G401.6 (cell line): Measurements from ENCODE around the gene RAB29.
"Not testable (repeated sequence)": the region's sequence is repeated elsewhere in the genome, so short reads cannot be mapped to it uniquely, and the experiment has no call there.

Experiments used
- FAIRE-seq: peaks from 2 replicates; lab custom pipeline; 2012; peaks lifted over from hg19 to GRCh38; lab: Jason Lieb, UNC

RAB29 gene

GRCh38 chr1:205775015-205775716 is at the start of gene RAB29:
RAB29 (minus strand) TSS chr1:205775482; CDS start chr1:205774956, 526 bp downstream.
- peak; percentile 88 for FAIRE-seq

GRCh38 chr1:205824180-205824579 is 48.9 kb upstream of the RAB29 start:
- no peak for FAIRE-seq

GRCh38 chr1:205823260-205823659 is 48.0 kb upstream of the RAB29 start:
- FAIRE-seq, result not testable (repeated sequence)

- FAIRE-seq, result no peak
These were observed 47.1 kb upstream of the RAB29 start for GRCh38 chr1:205822397-205822796.

- FAIRE-seq, result no peak
These were observed 42.7 kb upstream of the RAB29 start for GRCh38 chr1:205817988-205818387.

GRCh38 chr1:205817364-205817763 is 42.1 kb upstream of the RAB29 start:
- no peak for FAIRE-seq

GRCh38 chr1:205813755-205814058 is 38.4 kb upstream of the RAB29 start:
- no peak for FAIRE-seq

GRCh38 chr1:205812878-205813754 is 37.8 kb upstream of the RAB29 start, which contains the start of gene SLC41A1:
SLC41A1 (minus strand) TSS chr1:205813198; CDS start chr1:205810441, 2,757 bp downstream.
- peak; percentile 87 for FAIRE-seq

- no peak for FAIRE-seq
These were observed 37.1 kb upstream of the RAB29 start for GRCh38 chr1:205812271-205812877.

- no peak for FAIRE-seq
These were observed 36.4 kb upstream of the RAB29 start for GRCh38 chr1:205811660-205812059.

- FAIRE-seq, result no peak
These were observed 35.3 kb upstream of the RAB29 start for GRCh38 chr1:205810448-205811157.

GRCh38 chr1:205809942-205810345 is 34.7 kb upstream of the RAB29 start:
- no peak for FAIRE-seq

GRCh38 chr1:205809469-205809868 is 34.2 kb upstream of the RAB29 start:
- FAIRE-seq, result no peak

GRCh38 chr1:205805082-205805711 is 29.9 kb upstream of the RAB29 start:
- no peak for FAIRE-seq

GRCh38 chr1:205804605-205805004 is 29.3 kb upstream of the RAB29 start:
- no peak for FAIRE-seq

GRCh38 chr1:205803986-205804385 is 28.7 kb upstream of the RAB29 start:
- no peak for FAIRE-seq

- FAIRE-seq, result no peak
These were observed 26.8 kb upstream of the RAB29 start for GRCh38 chr1:205802060-205802459.

GRCh38 chr1:205800981-205801703 is 25.9 kb upstream of the RAB29 start:
- FAIRE-seq, result no peak

- no peak for FAIRE-seq
These were observed 25.1 kb upstream of the RAB29 start for GRCh38 chr1:205800427-205800826.

GRCh38 chr1:205798577-205798976 is 23.3 kb upstream of the RAB29 start:
- no peak for FAIRE-seq

GRCh38 chr1:205797168-205797567 is 21.9 kb upstream of the RAB29 start:
- FAIRE-seq, result no peak
